AG09309 (cell line): Measurements from ENCODE around the gene DDX54.
"Not testable (repeated sequence)": the region's sequence is repeated elsewhere in the genome, so short reads cannot be mapped to it uniquely, and the experiment has no call there.

Experiments
- DNase-seq: peaks from one replicate; pipeline ENCODE4 v3.0.0-alpha.2; 2010; ENCODE audit warnings: low read depth
- H3K4me3 ChIP-seq: 2 replicates; pipeline ENCODE4 v1.5.1; 2011; ENCODE audit warnings: mild to moderate bottlenecking, low read depth, low read length, moderate library complexity; ENCODE audit not compliant: control insufficient read depth
- TF ChIP-seq, protein P1 (sequence below): IDR thresholded peaks from 2 replicates; pipeline ENCODE4 v1.5.1; 2011; ENCODE audit warnings: mild to moderate bottlenecking, low read depth, low read length, inconsistent platforms; ENCODE audit not compliant: insufficient read depth, control insufficient read depth; ENCODE audit errors: missing control alignments

The DDX54 gene

DNA sequence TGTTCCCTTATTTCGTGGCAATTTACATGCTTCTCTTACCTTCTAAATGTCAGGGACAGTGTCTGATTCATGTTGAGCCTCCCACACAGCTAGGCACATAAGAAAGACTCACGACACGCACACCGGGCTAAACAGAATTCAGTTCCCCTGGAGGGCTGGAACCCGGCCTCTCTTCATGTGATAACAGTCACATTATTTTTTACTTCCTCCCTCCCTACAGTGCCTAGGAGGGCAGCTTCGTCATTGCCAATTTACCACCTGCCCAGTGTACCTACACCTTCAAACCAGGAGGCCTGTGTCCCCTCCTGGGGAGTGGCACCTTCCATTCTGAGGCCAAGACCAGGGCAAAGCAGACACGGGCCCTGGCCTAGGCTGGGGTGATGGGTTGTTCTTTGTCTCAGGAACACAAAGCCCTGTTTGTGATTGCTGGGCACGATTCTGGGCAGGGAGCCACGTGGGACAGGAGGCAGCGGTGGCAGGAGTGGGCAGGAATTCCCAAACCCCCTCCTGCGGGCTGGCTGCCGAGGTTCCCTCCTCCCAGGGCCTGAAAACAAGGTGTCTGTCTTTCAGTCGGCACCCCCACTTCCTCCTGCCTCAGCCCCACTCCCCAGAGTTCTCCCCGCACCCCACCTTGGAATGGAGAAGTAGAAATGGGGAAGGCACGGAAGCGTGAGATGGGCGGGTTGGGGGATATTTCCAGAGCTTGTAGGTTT, 42.9 kb downstream of the DDX54 start:
- H3K4me3 ChIP-seq = no peak overlapping the region
- TF ChIP-seq, protein P1, sequence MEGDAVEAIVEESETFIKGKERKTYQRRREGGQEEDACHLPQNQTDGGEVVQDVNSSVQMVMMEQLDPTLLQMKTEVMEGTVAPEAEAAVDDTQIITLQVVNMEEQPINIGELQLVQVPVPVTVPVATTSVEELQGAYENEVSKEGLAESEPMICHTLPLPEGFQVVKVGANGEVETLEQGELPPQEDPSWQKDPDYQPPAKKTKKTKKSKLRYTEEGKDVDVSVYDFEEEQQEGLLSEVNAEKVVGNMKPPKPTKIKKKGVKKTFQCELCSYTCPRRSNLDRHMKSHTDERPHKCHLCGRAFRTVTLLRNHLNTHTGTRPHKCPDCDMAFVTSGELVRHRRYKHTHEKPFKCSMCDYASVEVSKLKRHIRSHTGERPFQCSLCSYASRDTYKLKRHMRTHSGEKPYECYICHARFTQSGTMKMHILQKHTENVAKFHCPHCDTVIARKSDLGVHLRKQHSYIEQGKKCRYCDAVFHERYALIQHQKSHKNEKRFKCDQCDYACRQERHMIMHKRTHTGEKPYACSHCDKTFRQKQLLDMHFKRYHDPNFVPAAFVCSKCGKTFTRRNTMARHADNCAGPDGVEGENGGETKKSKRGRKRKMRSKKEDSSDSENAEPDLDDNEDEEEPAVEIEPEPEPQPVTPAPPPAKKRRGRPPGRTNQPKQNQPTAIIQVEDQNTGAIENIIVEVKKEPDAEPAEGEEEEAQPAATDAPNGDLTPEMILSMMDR = no peak
- no peak for DNase-seq

DNA sequence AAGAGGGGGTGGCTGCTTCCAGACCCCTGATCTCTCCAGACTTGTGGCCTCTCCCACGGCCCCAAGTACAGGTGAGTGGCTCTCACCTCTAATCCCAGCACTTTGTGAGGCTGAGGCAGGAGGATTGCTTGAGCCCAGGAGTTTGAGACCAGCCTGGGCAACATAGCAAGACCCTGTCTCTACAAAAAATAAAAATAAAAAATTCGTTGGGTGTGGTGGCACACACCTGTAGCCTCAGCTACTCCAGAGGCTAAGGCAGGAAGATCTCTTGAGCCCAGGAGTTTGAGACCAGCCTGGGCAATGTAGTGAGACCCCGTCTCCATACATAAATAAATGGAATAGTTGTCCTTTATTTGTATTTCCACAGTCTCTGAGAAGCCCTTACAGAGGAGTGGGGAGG, 43.6 kb downstream of the DDX54 start:
- not testable (repeated sequence) for H3K4me3 ChIP-seq, DNase-seq

DNA sequence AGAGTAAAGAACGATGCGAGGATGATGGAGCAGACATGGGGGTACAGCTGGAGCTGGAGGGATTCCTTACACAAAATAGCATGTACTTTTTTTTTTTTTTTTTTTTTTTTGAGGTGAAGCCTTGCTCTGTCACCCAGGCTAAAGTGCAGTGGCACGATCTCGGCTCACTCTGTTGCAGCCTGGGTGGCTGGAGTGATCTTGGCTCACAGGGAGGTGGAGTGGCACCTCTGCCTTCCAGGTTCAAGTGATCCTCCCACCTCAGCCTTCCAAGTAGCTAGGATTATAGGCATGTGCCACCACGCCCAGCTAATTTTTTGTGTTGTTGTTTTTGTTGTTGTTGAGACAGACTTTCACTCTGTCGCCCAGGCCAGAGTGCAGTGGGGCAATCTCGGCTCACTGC, 44.6 kb downstream of the DDX54 start:
- no peak overlapping the region for H3K4me3 ChIP-seq
- no peak for DNase-seq
- TF ChIP-seq, protein P1 = no peak

DNA sequence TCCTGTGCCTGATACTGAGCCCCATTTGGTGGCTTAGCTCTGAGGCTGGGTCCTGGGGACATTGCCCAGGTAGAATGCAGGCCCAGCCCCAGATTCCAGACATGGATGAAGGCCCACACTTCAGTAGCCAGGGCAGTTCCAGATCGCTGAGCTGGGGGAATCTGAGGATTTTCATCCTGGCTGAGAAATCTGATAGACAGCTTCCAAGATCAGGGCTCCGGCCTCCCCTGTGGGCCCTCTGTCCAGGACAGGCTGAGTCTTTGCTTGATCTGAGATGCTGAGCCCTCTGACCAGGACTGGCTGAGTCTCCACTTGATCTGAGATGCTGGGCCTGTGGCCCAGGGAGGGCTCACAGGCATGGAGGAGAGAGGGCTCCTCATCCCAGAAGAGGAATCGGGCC, 46.5 kb downstream of the DDX54 start:
- H3K4me3 ChIP-seq = no peak overlapping the region
- no peak for DNase-seq
- TF ChIP-seq, protein P1 = no peak

DNA sequence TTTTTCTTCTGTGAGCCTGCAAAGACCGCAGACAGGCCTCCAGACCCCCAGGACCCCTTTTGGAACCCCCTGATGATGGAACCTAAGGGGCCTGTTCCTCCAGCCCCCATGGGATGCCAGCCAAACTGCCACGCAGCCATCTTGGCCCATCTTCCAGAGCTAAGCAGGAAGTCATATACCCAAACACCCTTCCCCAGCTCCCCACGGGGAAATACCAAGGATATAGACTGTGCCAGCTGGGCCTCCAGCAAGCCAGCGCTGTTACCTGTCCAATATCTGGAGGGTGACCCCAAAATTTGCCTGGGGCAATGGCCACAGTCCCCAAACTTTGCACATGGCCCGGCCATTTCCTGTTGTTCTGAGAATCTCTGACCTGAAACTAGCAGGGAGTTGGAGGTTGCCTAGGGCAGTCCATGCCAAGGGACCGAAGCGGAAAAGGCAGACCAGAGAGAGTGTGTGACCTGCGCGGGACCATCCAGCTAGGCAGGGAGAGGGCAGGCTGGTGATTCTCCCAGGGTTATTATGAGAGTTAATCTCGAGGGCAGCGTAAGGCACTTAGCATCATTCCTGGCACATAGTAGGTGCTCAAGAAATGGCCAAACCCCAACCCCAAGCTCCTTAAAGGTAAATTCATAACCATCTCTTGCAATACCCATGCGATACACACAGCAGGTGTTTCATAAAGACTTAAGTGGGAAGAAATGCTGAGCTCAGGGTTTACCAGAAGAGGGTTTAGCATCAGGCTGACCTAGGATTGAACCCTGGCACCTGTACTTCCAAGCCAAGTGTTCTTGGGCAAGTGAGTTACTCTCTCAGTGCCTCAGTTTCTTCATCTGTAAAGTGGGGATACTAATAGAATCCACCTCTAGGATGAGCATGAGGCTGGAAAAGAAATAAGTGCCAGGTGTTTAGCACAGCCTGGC, 47.2 kb downstream of the DDX54 start:
- TF ChIP-seq, protein P1 = no peak
- H3K4me3 ChIP-seq = no peak overlapping the region

DNA sequence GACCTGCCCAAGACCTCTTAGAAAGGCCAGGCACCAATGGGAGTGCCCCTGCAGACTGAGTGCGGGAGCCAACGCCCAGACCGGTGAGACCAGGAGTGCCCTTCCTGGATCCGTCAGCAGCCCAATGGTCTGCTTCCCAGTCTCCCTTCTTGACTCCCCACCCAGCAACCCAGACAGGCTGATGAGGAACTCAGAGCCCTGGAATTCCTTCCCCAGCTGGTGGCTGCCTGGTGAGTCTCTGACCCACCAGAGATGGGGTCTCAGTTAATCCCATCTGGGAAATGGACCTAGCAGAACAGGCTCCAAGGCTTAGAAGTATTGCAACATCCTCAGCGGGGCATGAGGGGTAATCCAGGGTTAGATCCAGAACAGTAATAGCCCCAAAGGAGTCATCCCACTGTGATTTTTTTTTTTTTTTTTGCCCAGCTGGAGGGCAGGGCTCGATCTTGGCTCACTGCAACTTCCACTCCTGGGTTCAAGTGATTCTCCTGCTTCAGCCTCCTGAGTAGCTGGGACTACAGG, 48.2 kb downstream of the DDX54 start:
- TF ChIP-seq, protein P1 = no peak

More for the DNA sequence above, 47.2 kb downstream of the DDX54 start:
- no peak for DNase-seq

More for the DNA sequence above, 48.2 kb downstream of the DDX54 start:
- DNase-seq = no peak
- no peak overlapping the region for H3K4me3 ChIP-seq
